BE2C (cell line): ENCODE results near the gene SNRPE. TPM values are rescaled to one million over a fixed set of nuclear protein-coding genes. Genes with fewer than 3 reads are reported as not detected.

Source experiments
- DNase-seq: peaks from one replicate; pipeline ENCODE4 v3.0.0-alpha.2; 2020
- H3K27me3 ChIP-seq: fragments of 250-450 bp; sonication (Bioruptor Pico); 2 replicates; pipeline ENCODE4 v1.5.1; 2020; ENCODE audit warnings: mild to moderate bottlenecking
- H3K36me3 ChIP-seq: fragments of 250-450 bp; sonication (Bioruptor Pico); 2 replicates; pipeline ENCODE4 v1.5.1; 2020; ENCODE audit warnings: mild to moderate bottlenecking
- H3K4me1 ChIP-seq: fragments of 250-450 bp; sonication (Bioruptor Pico); 2 replicates; pipeline ENCODE4 v1.5.1; 2020
- H3K4me3 ChIP-seq: 2 replicates; pipeline ENCODE4 v1.5.1; 2011; ENCODE audit warnings: low read depth, low read length
- H3K9me3 ChIP-seq: fragments of 250-450 bp; sonication (Bioruptor Pico); 2 replicates; pipeline ENCODE4 v1.5.1; 2020
- CTCF ChIP-seq: IDR thresholded peaks from 2 replicates; pipeline ENCODE4 v1.5.1; 2012; ENCODE audit warnings: mild to moderate bottlenecking, low read depth, low read length
- polyA plus RNA-seq: library from polyadenylated mRNA; unstranded; fragments of >200 nt; gene quantifications from one replicate; pipeline ENCODE4 v1.2.1, GENCODE V29; 2012; ENCODE audit warnings: low read depth, missing spikeins; ENCODE audit not compliant: insufficient read length, insufficient read depth

The SNRPE gene
- 381 TPM for polyA plus RNA-seq

- no peaks in the 10 kb centered on the region for H3K27me3 ChIP-seq
- TF ChIP-seq CTCF = peak; percentile 93
- peak; percentile 96 for DNase-seq
- H3K9me3 ChIP-seq = no peaks in the 10 kb centered on the region
- H3K4me3 ChIP-seq = peak within 1 kb of the TSS; percentile 96
- H3K4me1 ChIP-seq = no peaks in the 10 kb centered on the region; the same call in 1 of the 2 replicates
- peaks cover 37% of the 10 kb centered on the region for H3K36me3 ChIP-seq
Observed at GRCh38 chr1:203861379-203862184, at the start of gene SNRPE. TSS of gene SNRPE (plus strand) at chr1:203861599. CDS start at chr1:203861660, 61 bp downstream.

DNA sequence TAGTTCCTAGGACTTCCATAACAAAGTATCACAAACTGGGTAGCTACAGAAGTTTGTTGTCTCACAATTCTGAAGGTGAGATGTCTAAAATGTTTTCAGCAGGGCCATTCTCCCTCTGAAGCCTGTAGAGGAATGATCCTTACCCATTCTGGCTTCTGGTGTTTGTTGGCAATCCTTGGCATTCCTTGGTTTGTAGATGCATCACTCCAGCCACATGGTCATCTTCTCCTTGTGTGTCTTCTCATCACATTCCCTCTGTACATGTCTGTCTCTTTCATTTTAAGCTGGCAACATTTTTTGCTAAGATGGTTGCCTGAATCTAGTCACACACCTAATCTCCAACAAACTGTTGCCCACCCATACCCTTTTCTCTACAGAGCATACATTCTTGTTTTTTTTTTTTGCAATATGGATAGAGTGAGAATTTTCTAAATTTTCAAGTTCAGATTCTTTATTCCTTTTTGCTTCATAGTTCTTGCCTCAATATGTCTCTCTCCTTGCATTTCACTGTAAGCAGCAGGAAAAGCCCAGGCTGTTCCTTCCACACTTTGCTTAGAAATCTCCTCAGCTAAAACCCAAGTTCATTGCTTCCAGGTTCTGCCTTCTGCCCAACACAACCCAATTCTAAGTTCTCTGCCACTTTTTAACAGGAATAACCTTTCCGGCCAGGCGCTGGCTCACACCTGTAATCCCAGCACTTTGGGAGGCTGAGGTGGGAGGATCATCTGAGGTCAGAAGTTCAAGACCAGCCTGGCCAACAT is 47.6 kb upstream of the SNRPE start:
- H3K4me1 ChIP-seq = no peaks in the 10 kb centered on the region
- no peak overlapping the region for H3K4me3 ChIP-seq
- no peaks in the 10 kb centered on the region for H3K9me3 ChIP-seq
- no peaks in the 10 kb centered on the region for H3K27me3 ChIP-seq
- peaks cover 66% of the 10 kb centered on the region for H3K36me3 ChIP-seq
- TF ChIP-seq CTCF = no peak
- no peak for DNase-seq

DNA sequence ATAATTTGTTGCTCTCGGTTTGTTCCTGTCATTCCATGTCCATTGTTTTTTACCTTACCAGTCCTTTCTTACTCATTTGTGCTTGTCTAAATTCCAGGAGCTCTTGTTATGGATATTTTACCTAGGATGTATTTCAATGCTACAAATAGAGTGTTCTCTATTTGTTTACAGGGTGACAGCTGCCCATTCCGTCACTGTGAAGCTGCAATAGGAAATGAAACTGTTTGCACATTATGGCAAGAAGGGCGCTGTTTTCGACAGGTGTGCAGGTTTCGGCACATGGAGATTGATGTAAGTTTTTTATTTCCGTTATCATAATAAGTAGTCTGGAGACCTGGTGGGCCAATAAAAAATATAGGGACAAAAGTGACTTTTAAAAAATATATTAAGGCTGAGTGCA is 43.0 kb upstream of the SNRPE start:
- no peak for TF ChIP-seq CTCF
- no peaks in the 10 kb centered on the region for H3K27me3 ChIP-seq
- no peaks in the 10 kb centered on the region for H3K4me1 ChIP-seq
- no peaks in the 10 kb centered on the region for H3K9me3 ChIP-seq
- no peak overlapping the region for H3K4me3 ChIP-seq
- peaks cover 83% of the 10 kb centered on the region for H3K36me3 ChIP-seq
- DNase-seq = no peak

- Histone ChIP-seq H3K4me1 (no peaks in the 10 kb centered on the region), H3K36me3 (peaks cover 79% of the 10 kb centered on the region), H3K27me3 (no peaks in the 10 kb centered on the region), H3K4me3 (no peak overlapping the region), H3K9me3 (no peaks in the 10 kb centered on the region)
- TF ChIP-seq CTCF = no peak
- no peak for DNase-seq
Observed at GRCh38 chr1:203823306-203823705, 38.1 kb upstream of the SNRPE start.

GRCh38 chr1:203826175-203826574 is 35.2 kb upstream of the SNRPE start:
- Histone ChIP-seq H3K4me1 (no peaks in the 10 kb centered on the region), H3K36me3 (peaks cover 80% of the 10 kb centered on the region), H3K27me3 (no peaks in the 10 kb centered on the region), H3K4me3 (no peak overlapping the region), H3K9me3 (no peaks in the 10 kb centered on the region)
- DNase-seq = no peak
- no peak for TF ChIP-seq CTCF
